Left lobe of liver (tissue), 2 donors: Measurements from ENCODE around the gene MYH4. TPM values are rescaled to one million over a fixed set of nuclear protein-coding genes. Genes with fewer than 3 reads are reported as not detected.

Source experiments
- ATAC-seq: fragments of 200-7000 bp; cut with Tn5 transposase; one replicate; pipeline ENCODE4 v1.9.1; 2020; ENCODE audit warnings: mild to moderate bottlenecking, moderate library complexity
- DNase-seq: peaks from one replicate; pipeline ENCODE4 v3.0.0-alpha.2; 2020; ENCODE audit warnings: low spot score
- total RNA-seq: library from RNA; stranded (reverse); gene quantifications from one replicate; pipeline ENCODE4 v1.2.1, GENCODE V29; 2021
- donor health status: DM: no; HTN: no; CAD: no; lungs with moderate emphysema.
- donor health status: DM: no; HTN: yes; CAD: no.

MYH4 gene
- total RNA-seq, 1 donor from 2014 or later, result not detected

- DNase-seq (no peak), ATAC-seq (no peak)
Measured at GRCh38 chr17:10421900-10422542, 47.3 kb downstream of the MYH4 start, which contains the start of gene MYH8. MYH8 (minus strand) TSS chr17:10421950; CDS start chr17:10420227, 1,723 bp downstream.

- ATAC-seq (no peak), DNase-seq (no peak)
Measured at GRCh38 chr17:10421211-10421610, 48.1 kb downstream of the MYH4 start.

- no peak for DNase-seq
- no peak for ATAC-seq
Measured at GRCh38 chr17:10420811-10421210, 48.5 kb downstream of the MYH4 start.

GRCh38 chr17:10417431-10417830 is 51.9 kb downstream of the MYH4 start:
- ATAC-seq, result no peak
- DNase-seq, result no peak

GRCh38 chr17:10415161-10415560 is 54.2 kb downstream of the MYH4 start:
- ATAC-seq (no peak), DNase-seq (no peak)

- no peak for DNase-seq
Measured at GRCh38 chr17:10403589-10403988, 65.8 kb downstream of the MYH4 start.

GRCh38 chr17:10398352-10398751 is 71.0 kb downstream of the MYH4 start:
- DNase-seq (no peak), ATAC-seq (no peak)

More at GRCh38 chr17:10403589-10403988, 65.8 kb downstream of the MYH4 start:
- no peak for ATAC-seq

- no peak for DNase-seq
- ATAC-seq, result no peak
Measured at GRCh38 chr17:10396524-10397163, 72.7 kb downstream of the MYH4 start.

GRCh38 chr17:10394201-10394887 is 75.0 kb downstream of the MYH4 start:
- no peak for ATAC-seq

More at GRCh38 chr17:10394201-10394887, 75.0 kb downstream of the MYH4 start:
- DNase-seq, result no peak

Other genes starting within 250 kb of the MYH4 start
- not detected for gene MYH13, start 96.6 kb downstream of the MYH4 start, total RNA-seq
- gene MYH8, start 47.6 kb downstream of the MYH4 start, total RNA-seq, result not detected
- not detected for gene MYH1, start 49.0 kb upstream of the MYH4 start, total RNA-seq
- not detected for gene MYH2, start 80.1 kb upstream of the MYH4 start, total RNA-seq
- 4.2 TPM for gene MYH3, start 187.8 kb upstream of the MYH4 start, total RNA-seq
- 30.6 TPM for gene SCO1, start 228.0 kb upstream of the MYH4 start, total RNA-seq
- gene ADPRM, start 228.0 kb upstream of the MYH4 start, total RNA-seq, result 3.9 TPM